ENCODE results near the gene C6orf136.
A peak's percentile ranks its signal among the peaks of the same experiment; 100 is the strongest.

Gene C6orf136

GRCh38 chr6:30619561-30619960, 27.4 kb upstream of the C6orf136 start:
- Histone ChIP-seq H3K36me3 (replicated peaks; ENCODE audit: low read depth, low read length) (peaks cover 33% of the 10 kb centered on the region), H3K9ac (ENCODE audit: low read length) (no peak overlapping the region), H4K20me1 (ENCODE audit: insufficient read depth, low read length) (peaks cover 2% of the 10 kb centered on the region), H3K9me3 (ENCODE audit: insufficient read depth, low read length) (no peaks in the 10 kb centered on the region), H3K27ac (ENCODE audit: low read length) (no peak overlapping the region), H2AFZ (ENCODE audit: low read depth, low read length) (no peak overlapping the region), H3K4me2 (ENCODE audit: low read length) (no peak overlapping the region), H3K4me3 (ENCODE audit: low read length) (no peak overlapping the region), H3K27me3 (ENCODE audit: low read depth, low read length) (no peaks in the 10 kb centered on the region), H3K4me1 (ENCODE audit: low read length) (peaks cover 9% of the 10 kb centered on the region), H3K79me2 (ENCODE audit: low read length) (peaks cover 46% of the 10 kb centered on the region)
- no peak for TF ChIP-seq EZH2phosphoT487 (IDR thresholded peaks at IDR 0.05; ENCODE audit: low read depth)
- no peak for TF ChIP-seq CTCF (IDR thresholded peaks at IDR 0.05; ENCODE audit: low read depth, low read length)

GRCh38 chr6:30625511-30625910, 21.4 kb upstream of the C6orf136 start:
- H3K27ac ChIP-seq (ENCODE audit: low read length) = no peak overlapping the region
- TF ChIP-seq CTCF (IDR thresholded peaks at IDR 0.05; ENCODE audit: low read depth, low read length) = no peak
- no peak for TF ChIP-seq EZH2phosphoT487 (IDR thresholded peaks at IDR 0.05; ENCODE audit: low read depth)
- no peaks in the 10 kb centered on the region for H4K20me1 ChIP-seq (ENCODE audit: insufficient read depth, low read length)
- peaks cover 8% of the 10 kb centered on the region for H3K36me3 ChIP-seq (replicated peaks; ENCODE audit: low read depth, low read length)
- no peak overlapping the region for H3K4me3 ChIP-seq (ENCODE audit: low read length)
- H3K4me1 ChIP-seq (ENCODE audit: low read length) = peaks cover 10% of the 10 kb centered on the region
- no peak overlapping the region for H3K9ac ChIP-seq (ENCODE audit: low read length)
- H3K4me2 ChIP-seq (ENCODE audit: low read length) = no peak overlapping the region
- H3K27me3 ChIP-seq (ENCODE audit: low read depth, low read length) = no peaks in the 10 kb centered on the region
- H3K9me3 ChIP-seq (ENCODE audit: insufficient read depth, low read length) = no peaks in the 10 kb centered on the region
- peaks cover 4% of the 10 kb centered on the region; the same call in 1 of the 2 replicates for H3K79me2 ChIP-seq (ENCODE audit: low read length)
- no peak overlapping the region for H2AFZ ChIP-seq (ENCODE audit: low read depth, low read length)

GRCh38 chr6:30626484-30627366, 20.2 kb upstream of the C6orf136 start, which contains the start of gene ATAT1:
TSS of gene ATAT1 (plus strand) at chr6:30626874.
- TF ChIP-seq EZH2phosphoT487 (IDR thresholded peaks at IDR 0.05; ENCODE audit: low read depth) (no peak), CTCF (IDR thresholded peaks at IDR 0.05; ENCODE audit: low read depth, low read length) (peak; percentile 32)
- peak within 1 kb of the TSS; percentile 41 for H3K27ac ChIP-seq (ENCODE audit: low read length)
- peaks cover 4% of the 10 kb centered on the region; the same call in 1 of the 2 replicates for H3K79me2 ChIP-seq (ENCODE audit: low read length)
- no peaks in the 10 kb centered on the region for H3K9me3 ChIP-seq (ENCODE audit: insufficient read depth, low read length)
- peaks cover 10% of the 10 kb centered on the region for H3K4me1 ChIP-seq (ENCODE audit: low read length)
- H4K20me1 ChIP-seq (ENCODE audit: insufficient read depth, low read length) = no peaks in the 10 kb centered on the region
- H3K4me2 ChIP-seq (ENCODE audit: low read length) = peak within 1 kb of the TSS; percentile 97
- peak within 1 kb of the TSS; percentile 99 for H3K4me3 ChIP-seq (ENCODE audit: low read length)
- peak within 1 kb of the TSS; percentile 65; the same call in 1 of the 2 replicates for H2AFZ ChIP-seq (ENCODE audit: low read depth, low read length)
- H3K27me3 ChIP-seq (ENCODE audit: low read depth, low read length) = no peaks in the 10 kb centered on the region
- H3K36me3 ChIP-seq (replicated peaks; ENCODE audit: low read depth, low read length) = peaks cover 8% of the 10 kb centered on the region
- peak within 1 kb of the TSS; percentile 85 for H3K9ac ChIP-seq (ENCODE audit: low read length)

- H3K4me1 ChIP-seq (ENCODE audit: low read length) = no peaks in the 10 kb centered on the region
- TF ChIP-seq EZH2phosphoT487 (IDR thresholded peaks at IDR 0.05; ENCODE audit: low read depth) = no peak
- no peak for TF ChIP-seq CTCF (IDR thresholded peaks at IDR 0.05; ENCODE audit: low read depth, low read length)
- H3K27ac ChIP-seq (ENCODE audit: low read length) = no peak overlapping the region
Measured at GRCh38 chr6:30635834-30636233, 11.1 kb upstream of the C6orf136 start.

More at GRCh38 chr6:30635834-30636233, 11.1 kb upstream of the C6orf136 start:
- no peaks in the 10 kb centered on the region for H3K27me3 ChIP-seq (ENCODE audit: low read depth, low read length)
- H3K4me3 ChIP-seq (ENCODE audit: low read length) = no peak overlapping the region
- no peaks in the 10 kb centered on the region for H3K79me2 ChIP-seq (ENCODE audit: low read length)
- H3K9me3 ChIP-seq (ENCODE audit: insufficient read depth, low read length) = no peaks in the 10 kb centered on the region
- H3K9ac ChIP-seq (ENCODE audit: low read length) = no peak overlapping the region
- no peaks in the 10 kb centered on the region for H4K20me1 ChIP-seq (ENCODE audit: insufficient read depth, low read length)
- no peaks in the 10 kb centered on the region for H3K36me3 ChIP-seq (replicated peaks; ENCODE audit: low read depth, low read length)
- no peak overlapping the region for H3K4me2 ChIP-seq (ENCODE audit: low read length)
- no peak overlapping the region for H2AFZ ChIP-seq (ENCODE audit: low read depth, low read length)

Measured in OCI-LY3 (cell line).